GM06990 (cell line): Measurements from ENCODE around the gene SLC12A7.

Experiments used
- DNase-seq: peaks from one replicate; pipeline ENCODE4 v3.0.0-alpha.2; 2011; ENCODE audit not compliant: insufficient read length; ENCODE audit errors: extremely low read depth
- H3K27me3 ChIP-seq: replicated peaks from 2 replicates; pipeline ENCODE4 v1.6.0; 2011; ENCODE audit warnings: low read length; ENCODE audit not compliant: control insufficient read depth, insufficient read depth
- H3K36me3 ChIP-seq: 2 replicates; pipeline ENCODE4 v1.5.1; 2011; ENCODE audit warnings: low read length; ENCODE audit not compliant: control insufficient read depth, insufficient read depth
- H3K4me3 ChIP-seq: replicated peaks from 2 replicates; pipeline ENCODE4 v1.5.1; 2011; ENCODE audit warnings: low read depth, mild to moderate bottlenecking, control low read depth, low read length
- CTCF ChIP-seq: IDR thresholded peaks from 2 replicates; pipeline ENCODE4 v1.5.1; 2011; ENCODE audit warnings: low read length, control low read depth, mild to moderate bottlenecking, inconsistent platforms; ENCODE audit not compliant: insufficient read depth, poor library complexity, severe bottlenecking

The SLC12A7 gene

GRCh38 chr5:1104327-1105006, 7.4 kb downstream of the SLC12A7 start:
- Histone ChIP-seq H3K27me3 (no peaks in the 10 kb centered on the region; the same call in 1 of the 2 replicates), H3K36me3 (no peaks in the 10 kb centered on the region), H3K4me3 (no peak overlapping the region)
- no peak for DNase-seq
- TF ChIP-seq CTCF = no peak

- H3K4me3 ChIP-seq = no peak overlapping the region
- no peaks in the 10 kb centered on the region; the same call in 1 of the 2 replicates for H3K27me3 ChIP-seq
- H3K36me3 ChIP-seq = no peaks in the 10 kb centered on the region
- DNase-seq = no peak
- TF ChIP-seq CTCF = no peak
Observed at GRCh38 chr5:1103505-1104326, 8.1 kb downstream of the SLC12A7 start.

GRCh38 chr5:1103093-1103492, 8.8 kb downstream of the SLC12A7 start:
- Histone ChIP-seq H3K27me3 (no peaks in the 10 kb centered on the region; the same call in 1 of the 2 replicates), H3K4me3 (no peak overlapping the region), H3K36me3 (no peaks in the 10 kb centered on the region)
- TF ChIP-seq CTCF = no peak
- DNase-seq = no peak

DNA sequence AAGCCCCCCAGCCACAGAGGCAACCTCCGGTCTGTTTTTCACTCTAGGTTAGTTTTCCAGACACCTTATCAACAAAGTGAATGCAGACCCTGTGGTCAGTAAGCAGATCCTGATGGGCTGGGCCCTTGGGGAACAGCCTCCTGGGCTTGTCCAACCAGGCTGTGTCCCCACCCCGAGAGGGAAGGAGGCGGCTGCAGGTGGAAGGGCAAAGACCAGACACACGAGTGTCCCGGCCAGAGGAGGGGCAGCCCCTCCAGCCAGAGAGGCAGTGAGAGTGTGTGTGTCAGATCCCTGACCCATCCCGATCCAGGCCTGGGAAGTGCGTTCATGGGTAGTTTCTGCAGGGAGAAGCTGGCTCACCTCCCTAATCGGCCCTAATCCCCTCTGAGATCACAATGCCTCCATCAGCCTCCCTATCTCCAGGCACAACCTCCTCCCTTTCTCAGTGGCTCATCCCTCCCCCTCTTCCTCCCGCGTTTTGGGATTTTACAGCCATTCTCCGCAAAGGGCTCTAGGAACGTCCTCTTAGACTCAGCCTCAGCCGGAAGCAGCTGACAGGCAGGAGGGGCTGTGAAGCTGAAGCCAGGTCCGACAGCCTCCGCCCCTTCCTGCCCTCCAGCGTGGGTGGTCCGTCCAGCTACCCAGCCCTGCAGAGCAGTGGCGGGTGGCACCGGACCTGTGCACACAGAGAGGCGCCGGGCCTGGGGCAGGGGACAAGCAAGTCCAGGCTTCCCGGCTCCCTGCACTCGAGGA, 9.7 kb downstream of the SLC12A7 start:
- DNase-seq = no peak

More for the DNA sequence above, 9.7 kb downstream of the SLC12A7 start:
- H3K36me3 ChIP-seq = no peaks in the 10 kb centered on the region
- no peak for TF ChIP-seq CTCF
- no peaks in the 10 kb centered on the region; the same call in 1 of the 2 replicates for H3K27me3 ChIP-seq
- H3K4me3 ChIP-seq = no peak overlapping the region
